ENCODE results near the gene CAV1. TPM values are rescaled to one million over a fixed set of nuclear protein-coding genes. Genes with fewer than 3 reads are reported as not detected.

Gene CAV1
- polyA plus RNA-seq, 12 donors, result 194 to 356 (median 240) TPM

DNA sequence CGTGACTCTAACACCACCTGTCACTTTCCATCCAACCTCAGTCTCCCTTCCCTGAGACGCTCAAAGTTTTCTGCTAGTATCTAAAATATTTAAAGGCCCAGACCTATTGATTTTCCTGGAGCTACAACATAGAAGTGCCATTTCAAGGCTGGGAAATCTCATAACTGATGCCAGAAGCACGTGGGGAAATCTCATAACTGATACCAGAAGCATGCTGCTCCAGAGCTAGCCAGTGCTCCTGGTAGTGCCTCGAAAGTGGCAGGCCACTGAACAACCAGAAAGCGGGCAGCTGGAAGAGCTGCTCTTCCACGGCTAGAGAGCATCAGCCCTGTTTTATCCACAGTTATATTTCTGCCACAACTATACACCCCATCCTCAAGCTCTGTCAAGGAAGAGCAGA lies 72.5 kb downstream of the CAV1 start:
- no peak for DNase-seq

DNA sequence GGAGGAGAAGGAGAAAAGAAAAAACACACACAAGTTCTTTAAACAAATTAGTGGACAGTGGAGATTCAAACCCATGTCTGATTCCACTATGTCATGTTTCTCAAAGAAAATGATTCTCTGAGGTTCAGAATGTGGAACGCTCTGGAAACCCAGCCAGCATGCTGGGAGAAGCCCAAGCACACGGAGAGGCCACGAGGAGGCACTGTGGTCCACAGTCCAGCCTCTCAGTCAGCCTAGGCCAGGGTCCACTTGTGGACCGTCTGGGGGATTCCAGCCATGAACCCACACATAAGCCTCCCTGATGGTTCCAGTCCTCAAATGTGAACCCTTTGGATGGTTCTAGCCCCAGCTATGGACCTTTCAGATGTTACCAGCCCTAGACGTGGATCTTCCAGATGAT lies 73.4 kb downstream of the CAV1 start:
- DNase-seq, result no peak

DNA sequence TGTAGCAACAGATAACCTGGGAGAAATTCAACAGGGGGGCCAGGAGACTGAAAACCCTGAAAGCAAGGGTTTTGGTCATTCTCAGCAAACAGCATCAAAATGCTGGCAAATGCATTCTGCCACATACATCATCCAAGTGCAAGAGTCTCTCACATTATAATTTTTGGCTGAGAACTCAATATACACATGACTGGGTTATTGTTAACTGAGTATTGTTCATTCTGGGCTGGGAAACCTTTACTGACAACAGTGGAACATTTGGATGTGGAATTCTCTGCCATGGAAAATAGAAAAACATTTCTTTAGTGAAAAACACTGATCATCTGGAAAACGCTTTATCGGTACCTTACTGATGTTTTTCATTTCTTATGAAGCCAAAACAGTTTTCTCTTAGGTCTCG lies 74.0 kb downstream of the CAV1 start:
- DNase-seq, result no peak

DNA sequence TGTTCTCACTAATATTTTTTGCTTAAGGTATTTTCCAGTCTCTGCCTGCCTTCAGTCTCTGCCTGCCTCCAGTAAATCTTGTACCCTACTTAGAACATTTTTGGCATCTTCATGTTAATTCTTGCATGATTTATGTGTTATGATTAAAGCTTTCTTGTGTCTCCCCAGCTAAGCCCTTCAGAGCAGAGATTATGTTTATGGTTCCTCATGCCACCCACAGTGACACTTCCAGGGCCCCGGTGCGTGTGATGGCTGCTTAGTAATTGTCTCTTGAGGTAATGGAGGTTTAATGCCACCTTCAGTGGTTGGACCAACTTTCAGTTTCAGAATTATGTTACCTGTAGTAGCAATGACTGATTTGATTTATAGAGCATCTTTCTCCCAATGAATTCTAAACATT lies 76.6 kb downstream of the CAV1 start:
- no peak for DNase-seq

DNA sequence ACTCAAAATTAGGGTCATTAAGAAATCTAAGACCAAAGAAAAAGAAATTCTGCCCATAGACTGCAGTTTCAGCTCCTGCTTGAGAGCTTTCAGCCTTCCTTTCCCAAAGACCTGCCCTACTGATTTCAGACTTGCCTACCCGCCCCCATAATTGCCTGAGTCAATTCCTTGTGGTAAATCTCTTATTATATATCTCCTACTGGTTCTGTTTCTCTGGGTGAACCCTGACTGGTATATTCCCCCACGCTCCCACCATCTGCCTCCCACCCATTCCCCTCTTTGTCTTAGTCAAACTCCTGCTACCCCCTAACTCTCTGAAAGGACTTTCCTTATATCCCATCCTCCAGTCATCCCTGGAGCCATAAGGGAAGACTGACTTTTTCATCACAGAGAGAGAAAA lies 82.5 kb downstream of the CAV1 start:
- no peak for DNase-seq

DNA sequence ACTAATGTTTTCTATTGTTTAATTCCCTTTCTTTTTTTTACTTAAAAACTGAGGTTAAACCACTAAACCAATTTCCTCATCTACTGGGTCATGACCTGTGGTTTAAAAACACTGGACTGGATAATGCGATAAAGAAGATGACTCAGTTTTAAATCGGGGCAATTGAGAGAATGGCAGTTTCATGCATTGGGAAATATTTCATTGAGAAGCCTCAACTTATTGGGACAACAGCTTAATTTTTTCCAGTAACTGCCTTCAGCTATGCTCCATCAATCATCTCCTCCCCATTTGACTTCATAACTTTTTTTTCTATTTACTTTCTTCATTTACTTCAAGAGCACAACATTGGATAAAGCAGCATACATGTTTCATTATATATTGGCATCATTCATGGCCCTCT lies 85.4 kb downstream of the CAV1 start:
- DNase-seq, result no peak

DNA sequence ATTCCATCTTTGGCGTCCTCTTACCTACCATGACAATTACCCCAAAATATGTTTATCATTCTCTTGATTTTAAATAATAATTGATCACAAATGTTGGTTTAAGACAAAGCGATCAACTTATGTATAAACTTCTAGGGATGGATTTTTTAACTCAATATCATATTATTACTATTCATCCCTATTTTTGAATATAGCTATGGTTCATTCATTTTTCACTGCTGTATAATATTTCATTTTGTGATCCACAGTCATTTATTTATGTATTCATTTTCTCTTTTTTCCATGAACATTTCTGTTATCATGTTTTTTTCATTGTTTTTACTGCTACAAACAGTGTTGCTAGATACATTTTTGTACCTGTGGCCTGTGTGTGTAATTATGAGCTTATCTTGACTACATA lies 85.9 kb downstream of the CAV1 start:
- DNase-seq, result no peak

Other genes starting within 250 kb of the CAV1 start
- 10 to 100 TPM in 11 of 12 donors, not detected in 1; 33.2 to 70.6 (median 54.8) TPM for gene CAV2, start 25.3 kb upstream of the CAV1 start, polyA plus RNA-seq (ENCODE audit: insufficient read length in 12 of 12)
- 10 to 100 TPM in 11 of 12 donors, not detected in 1; 11.1 to 20.1 (median 15.9) TPM for gene MET, start 147.2 kb downstream of the CAV1 start, polyA plus RNA-seq (ENCODE audit: insufficient read length in 12 of 12)